OCI-LY3 (cell line): ENCODE data around the gene PIK3C2G.

ENCODE experiments used
- H2AFZ ChIP-seq: fragments of 200-600, 300-600 bp; shearing (Covaris generic); 2 replicates; pipeline ENCODE4 v1.6.0; 2014; ENCODE audit warnings: antibody characterized with exemption, low read depth, low read length
- H3K27ac ChIP-seq: fragments of 200-600, 300-600 bp; sonication (generic); 2 replicates; pipeline ENCODE4 v1.5.1; 2014; ENCODE audit warnings: mild to moderate bottlenecking, low read length, moderate library complexity, mixed read lengths
- H3K27me3 ChIP-seq: fragments of 200-600, 300-600 bp; sonication (generic); 2 replicates; pipeline ENCODE4 v1.6.1; 2014; ENCODE audit warnings: low read depth, low read length, mixed read lengths
- H3K36me3 ChIP-seq: fragments of 200-600, 300-600 bp; sonication (generic); replicated peaks from 2 replicates; pipeline ENCODE3; 2014; ENCODE audit warnings: low read depth, low read length, mixed read lengths
- H3K4me1 ChIP-seq: fragments of 300-600, 200-600 bp; sonication (generic); 2 replicates; pipeline ENCODE4 v1.6.1; 2014; ENCODE audit warnings: low read length, mixed read lengths
- H3K4me2 ChIP-seq: fragments of 200-600, 300-600 bp; sonication (generic); 2 replicates; pipeline ENCODE4 v1.6.1; 2014; ENCODE audit warnings: low read length, mixed read lengths
- H3K4me3 ChIP-seq: fragments of 300-600, 200-600 bp; sonication (generic); 2 replicates; pipeline ENCODE4 v1.5.1; 2014; ENCODE audit warnings: antibody characterized with exemption, mild to moderate bottlenecking, low read length, moderate library complexity
- H3K79me2 ChIP-seq: fragments of 300-600, 200-600 bp; shearing (Covaris generic); 2 replicates; pipeline ENCODE4 v1.6.1; 2014; ENCODE audit warnings: mild to moderate bottlenecking, low read length, mixed read lengths
- H3K9ac ChIP-seq: fragments of 300-600, 200-600 bp; shearing (Covaris generic); 2 replicates; pipeline ENCODE4 v1.6.0; 2014; ENCODE audit warnings: mild to moderate bottlenecking, low read length, moderate library complexity
- H3K9me3 ChIP-seq: fragments of 200-600, 300-600 bp; shearing (Covaris generic); 2 replicates; pipeline ENCODE4 v1.6.1; 2014; ENCODE audit warnings: low read length, mixed read lengths; ENCODE audit not compliant: insufficient read depth
- H4K20me1 ChIP-seq: fragments of 200-600, 300-600 bp; sonication (generic); 2 replicates; pipeline ENCODE4 v1.6.1; 2016; ENCODE audit warnings: low read length, mixed read lengths; ENCODE audit not compliant: insufficient read depth
- CTCF ChIP-seq: fragments of 200-600, 300-600 bp; sonication (generic); IDR thresholded peaks from 2 replicates; pipeline ENCODE4 v1.5.1; 2014; ENCODE audit warnings: antibody characterized with exemption, low read length, low read depth
- EZH2phosphoT487 ChIP-seq: fragments of 200-600 bp; shearing (Covaris generic); IDR thresholded peaks from 2 replicates; pipeline ENCODE4 v1.6.1; 2018; ENCODE audit warnings: antibody characterized with exemption, mixed run types, low read depth

PIK3C2G gene

GRCh38 chr12:18470251-18470650 is 208.9 kb downstream of the PIK3C2G start:
- Histone ChIP-seq H3K4me2 (no peak overlapping the region), H4K20me1 (no peaks in the 10 kb centered on the region), H3K27ac (no peak overlapping the region), H3K9ac (no peak overlapping the region), H3K36me3 (no peaks in the 10 kb centered on the region), H3K9me3 (no peaks in the 10 kb centered on the region), H3K4me3 (no peak overlapping the region), H3K79me2 (no peaks in the 10 kb centered on the region), H3K27me3 (no peaks in the 10 kb centered on the region), H2AFZ (no peak overlapping the region), H3K4me1 (peaks cover 7% of the 10 kb centered on the region)
- no peak for TF ChIP-seq CTCF
- no peak for TF ChIP-seq EZH2phosphoT487

- Histone ChIP-seq H3K4me2 (no peak overlapping the region), H3K79me2 (no peaks in the 10 kb centered on the region), H3K36me3 (no peaks in the 10 kb centered on the region), H3K9ac (no peak overlapping the region), H3K27ac (no peak overlapping the region), H4K20me1 (no peaks in the 10 kb centered on the region), H3K27me3 (no peaks in the 10 kb centered on the region), H3K4me1 (peaks cover 7% of the 10 kb centered on the region), H3K9me3 (no peaks in the 10 kb centered on the region), H3K4me3 (no peak overlapping the region), H2AFZ (no peak overlapping the region)
- TF ChIP-seq CTCF (no peak), EZH2phosphoT487 (no peak)
These were observed 211.0 kb downstream of the PIK3C2G start for GRCh38 chr12:18472304-18472703.

- Histone ChIP-seq H3K27me3 (no peaks in the 10 kb centered on the region), H3K79me2 (no peaks in the 10 kb centered on the region), H3K9ac (no peak overlapping the region), H3K27ac (no peak overlapping the region), H3K4me1 (peaks cover 4% of the 10 kb centered on the region), H3K36me3 (no peaks in the 10 kb centered on the region), H3K9me3 (no peaks in the 10 kb centered on the region), H4K20me1 (no peaks in the 10 kb centered on the region), H2AFZ (no peak overlapping the region), H3K4me2 (no peak overlapping the region), H3K4me3 (no peak overlapping the region)
- TF ChIP-seq CTCF (no peak), EZH2phosphoT487 (no peak)
These were observed 211.5 kb downstream of the PIK3C2G start for GRCh38 chr12:18472806-18473205.

- TF ChIP-seq CTCF (no peak), EZH2phosphoT487 (no peak)
- H3K4me3 ChIP-seq, result no peak overlapping the region
- H2AFZ ChIP-seq, result no peak overlapping the region
These were observed 215.5 kb downstream of the PIK3C2G start for GRCh38 chr12:18476861-18477260.

More at GRCh38 chr12:18476861-18477260, 215.5 kb downstream of the PIK3C2G start:
- H3K4me1 ChIP-seq, result no peaks in the 10 kb centered on the region
- H4K20me1 ChIP-seq, result no peaks in the 10 kb centered on the region
- H3K36me3 ChIP-seq, result no peaks in the 10 kb centered on the region
- H3K27me3 ChIP-seq, result no peaks in the 10 kb centered on the region
- H3K4me2 ChIP-seq, result no peak overlapping the region
- no peaks in the 10 kb centered on the region for H3K79me2 ChIP-seq
- no peak overlapping the region for H3K9ac ChIP-seq
- no peaks in the 10 kb centered on the region for H3K9me3 ChIP-seq
- no peak overlapping the region for H3K27ac ChIP-seq
